Measurements from ENCODE around the gene PPP1R13B.

Gene PPP1R13B

DNA sequence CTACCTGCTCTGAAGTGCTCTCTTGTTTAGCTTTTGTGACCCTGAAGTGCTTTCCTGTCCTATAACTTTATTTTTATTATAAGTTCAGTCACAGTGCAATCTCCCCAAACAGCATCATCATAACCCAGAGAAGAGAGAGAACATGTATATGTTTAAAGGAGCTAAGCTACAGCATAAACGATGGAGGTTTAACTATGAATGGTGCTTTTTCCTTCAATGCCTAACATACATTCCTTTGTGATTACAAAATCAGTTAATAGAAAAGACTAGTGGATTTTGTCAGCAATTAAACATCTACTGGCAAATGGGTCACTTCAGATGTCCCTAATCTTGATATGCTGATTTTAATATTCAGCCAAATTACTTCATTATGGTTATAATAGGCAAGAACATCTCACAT lies 85.3 kb downstream of the PPP1R13B start:
- no peak for TF ChIP-seq CTCF (IDR thresholded peaks at IDR 0.05; ENCODE audit: extremely low read depth, missing control alignments)
- DNase-seq (ENCODE audit: low spot score), result no peak

DNA sequence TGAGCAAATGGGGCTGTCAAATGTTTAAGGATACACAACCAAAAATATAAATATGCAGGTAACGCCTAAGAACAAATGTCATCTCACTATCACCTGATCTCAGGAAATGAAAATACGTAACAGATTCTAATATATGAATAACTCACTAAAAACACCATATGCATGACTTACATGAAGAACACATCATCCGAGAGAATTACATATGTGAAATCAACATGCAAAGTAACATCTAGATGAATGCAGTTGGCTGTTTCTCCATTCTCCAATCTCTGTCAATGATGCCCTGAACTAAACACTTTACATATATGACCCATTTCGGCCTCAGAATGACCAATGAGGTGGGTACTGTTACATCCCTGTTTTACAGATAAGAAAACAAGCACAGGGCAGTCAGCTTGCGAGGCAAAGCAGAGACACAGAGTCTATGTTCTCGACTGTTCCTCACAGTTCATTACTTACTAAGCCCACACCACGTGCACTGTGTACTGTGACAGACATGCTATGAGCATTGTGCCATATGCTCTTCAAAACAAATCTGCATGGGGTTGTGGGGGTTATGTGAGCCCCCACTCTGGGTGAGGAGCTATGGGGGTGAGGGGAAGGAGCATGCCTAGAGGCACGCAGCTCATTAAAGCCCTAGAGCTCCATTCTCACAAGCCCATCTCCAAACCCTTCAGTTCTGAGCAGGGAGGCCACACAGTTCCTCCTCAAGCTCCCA lies 89.2 kb downstream of the PPP1R13B start:
- no peak for DNase-seq (ENCODE audit: low spot score)
- TF ChIP-seq CTCF (IDR thresholded peaks at IDR 0.05; ENCODE audit: extremely low read depth, missing control alignments), result no peak

GRCh38 chr14:103755060-103755459 lies 92.3 kb downstream of the PPP1R13B start:
- no peak for TF ChIP-seq CTCF (IDR thresholded peaks at IDR 0.05; ENCODE audit: extremely low read depth, missing control alignments)
- no peak for DNase-seq (ENCODE audit: low spot score)

- no peak for TF ChIP-seq CTCF (IDR thresholded peaks at IDR 0.05; ENCODE audit: extremely low read depth, missing control alignments)
- DNase-seq (ENCODE audit: low spot score), result no peak
Measured at GRCh38 chr14:103753774-103754173, 93.6 kb downstream of the PPP1R13B start.

DNA sequence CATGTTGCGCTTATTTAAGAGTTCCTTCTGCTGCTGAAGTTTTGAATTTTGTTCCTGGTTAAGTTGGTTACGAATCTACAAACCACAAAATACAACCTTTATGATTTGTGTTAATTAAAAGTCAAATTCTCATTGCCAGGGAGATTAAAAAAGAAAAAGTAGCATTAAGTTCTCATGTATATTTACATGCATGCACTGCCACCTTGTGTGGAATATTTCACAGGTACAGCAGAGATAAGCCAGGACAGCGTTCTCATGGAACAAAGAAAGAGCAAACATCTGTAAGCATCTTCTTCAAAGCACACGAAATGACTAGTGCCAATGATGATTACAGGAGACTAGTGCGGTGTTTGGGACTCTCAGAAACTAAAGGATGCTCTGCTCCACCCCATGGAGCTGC lies 97.5 kb downstream of the PPP1R13B start:
- no peak for DNase-seq (ENCODE audit: low spot score)
- TF ChIP-seq CTCF (IDR thresholded peaks at IDR 0.05; ENCODE audit: extremely low read depth, missing control alignments), result no peak

GRCh38 chr14:103749452-103749851 lies 97.9 kb downstream of the PPP1R13B start:
- TF ChIP-seq CTCF (IDR thresholded peaks at IDR 0.05; ENCODE audit: extremely low read depth, missing control alignments), result no peak
- no peak for DNase-seq (ENCODE audit: low spot score)

- DNase-seq (ENCODE audit: low spot score), result no peak
- no peak for TF ChIP-seq CTCF (IDR thresholded peaks at IDR 0.05; ENCODE audit: extremely low read depth, missing control alignments)
Measured at GRCh38 chr14:103748534-103748857, 98.9 kb downstream of the PPP1R13B start.

Data from GM20000 (cell line).